ENCODE results near the gene ULK4.

GRCh38 chr3:41943311-41943843 lies 18.5 kb downstream of the ULK4 start:
- TF ChIP-seq CTCF (IDR thresholded peaks at IDR 0.05) (no peak), POLR2A (IDR thresholded peaks at IDR 0.05) (no peak)

All from lower leg skin (tissue), 3 donors.